ENCODE results near the gene NOL6. TPM values are rescaled to one million over a fixed set of nuclear protein-coding genes. Genes with fewer than 3 reads are reported as not detected.
"Not testable (repeated sequence)": the region's sequence is repeated elsewhere in the genome, so short reads cannot be mapped to it uniquely, and the experiment has no call there.

The NOL6 gene
- total RNA-seq, 1 experiment from 2014 or later, result 64.4 TPM

DNA sequence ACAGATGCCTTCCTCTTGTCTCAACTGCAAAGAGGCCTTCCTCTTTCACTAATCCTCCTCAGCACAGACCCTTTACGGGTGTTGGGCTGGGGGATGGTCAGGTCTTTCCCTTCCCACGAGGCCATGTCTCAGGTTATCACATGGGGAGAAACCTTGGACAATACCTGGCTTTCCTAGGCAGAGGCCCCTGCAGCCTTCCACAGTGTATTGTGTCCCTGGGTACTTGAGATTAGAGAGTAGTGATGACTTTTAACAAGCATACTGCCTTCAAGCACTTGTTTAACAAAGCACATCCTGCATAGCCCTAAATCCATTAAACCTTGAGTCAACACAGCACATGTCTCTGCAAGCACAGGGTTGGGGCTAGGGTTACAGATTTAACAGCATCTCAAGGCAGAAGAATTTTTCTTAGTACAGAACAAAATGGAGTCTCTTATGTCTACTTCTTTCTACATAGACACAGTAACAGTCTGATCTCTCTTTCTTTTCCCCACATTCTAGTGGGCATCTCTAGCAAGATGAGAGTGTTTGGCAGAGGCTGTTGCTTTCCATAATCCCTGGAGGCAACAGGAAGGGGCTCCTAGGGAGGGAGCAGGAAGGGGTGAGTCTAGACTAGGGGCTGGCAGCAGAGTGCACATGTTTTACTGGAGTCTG lies 41.7 kb upstream of the NOL6 start:
- not testable (repeated sequence) for H3K9me3 ChIP-seq (ENCODE audit: control insufficient read depth, low read depth, low read length); H3K27ac Mint-ChIP-seq; H3K18ac ChIP-seq (ENCODE audit: insufficient read length, low read depth, low read length); H2BK20ac ChIP-seq (ENCODE audit: low read depth, low read length, poor library complexity, severe bottlenecking); H3K23ac ChIP-seq (ENCODE audit: insufficient read length, low read depth, low read length); H2BK12ac ChIP-seq (ENCODE audit: insufficient read length, low read depth, low read length); H3K79me2 ChIP-seq (ENCODE audit: insufficient read depth, low read length); H3K4ac ChIP-seq (ENCODE audit: low read depth, low read length); H2BK120ac ChIP-seq (ENCODE audit: low read depth, low read length, poor library complexity, severe bottlenecking); H4K5ac ChIP-seq (ENCODE audit: insufficient read length, low read depth, low read length); H2BK15ac ChIP-seq (ENCODE audit: low read depth, low read length); DNase-seq; H2AFZ ChIP-seq (ENCODE audit: low read length); H3K27ac ChIP-seq (ENCODE audit: insufficient read length, low read depth, low read length); H4K8ac ChIP-seq (replicated peaks; ENCODE audit: insufficient read length, low read depth, low read length); H3K4me3 Mint-ChIP-seq; H3K27me3 ChIP-seq (ENCODE audit: insufficient read depth, low read length); H3K79me1 ChIP-seq (ENCODE audit: insufficient read depth, low read depth, low read length, poor library complexity, severe bottlenecking); H3K4me1 Mint-ChIP-seq; H3K56ac ChIP-seq (ENCODE audit: insufficient read length, low read depth, low read length); H3K9ac ChIP-seq (ENCODE audit: extremely low read depth, insufficient read length, low read length); H4K20me1 ChIP-seq (ENCODE audit: control insufficient read depth, insufficient read depth, insufficient read length); H3K14ac ChIP-seq (ENCODE audit: insufficient read depth, low read length); H3T11ph ChIP-seq (ENCODE audit: low read length); H3K4me2 ChIP-seq (ENCODE audit: insufficient read depth, insufficient read length, low read length); H2AK5ac ChIP-seq (ENCODE audit: insufficient read length, low read length); H3K23me2 ChIP-seq (ENCODE audit: insufficient read length, low read depth, low read length, poor library complexity, severe bottlenecking); H3K4me1 ChIP-seq (ENCODE audit: insufficient read depth, low read length); H3K27me3 Mint-ChIP-seq (ENCODE audit: low read depth); H4K91ac ChIP-seq (ENCODE audit: insufficient read length, low read depth, low read length); H2BK5ac ChIP-seq (ENCODE audit: insufficient read length, low read length)
- peaks cover 8 to 18% (median 13%) of the 10 kb centered on the region in 3 experiments; a peak in 5 of 7 replicates for H3K36me3 Mint-ChIP-seq (ENCODE audit: insufficient read depth in 1 of 3, low read depth in 3 of 3)
- peaks cover 17 to 19% of the 10 kb centered on the region in 2 experiments for H3K9me3 Mint-ChIP-seq
- no CpG with 5 or more reads among the region's 2 CpGs for WGBS (ENCODE audit: extremely low coverage, insufficient read length, low lambda C conversion rate)

DNA sequence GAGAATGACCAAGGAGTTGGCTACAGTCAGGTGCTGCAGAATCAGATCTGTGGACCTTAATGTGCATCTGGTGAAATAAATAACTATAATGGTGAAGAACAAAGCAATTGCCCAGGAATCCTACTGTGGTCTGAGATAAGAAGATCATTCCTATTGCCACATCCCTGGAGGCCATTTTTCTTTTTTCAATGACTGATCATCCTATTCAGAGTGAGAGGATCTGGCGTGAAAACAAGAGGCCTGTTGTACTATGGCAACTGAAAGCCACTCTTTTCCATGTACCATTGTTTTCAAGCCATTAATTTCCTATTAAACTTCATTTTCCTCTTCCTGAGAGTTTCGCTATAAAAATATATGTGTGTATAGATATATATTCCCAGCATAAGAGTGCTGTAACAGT lies 38.8 kb upstream of the NOL6 start:
- H3K79me2 ChIP-seq (ENCODE audit: insufficient read depth, low read length); H2BK5ac ChIP-seq (ENCODE audit: insufficient read length, low read length); H3K23me2 ChIP-seq (ENCODE audit: insufficient read length, low read depth, low read length, poor library complexity, severe bottlenecking); H3K14ac ChIP-seq (ENCODE audit: insufficient read depth, low read length); H4K20me1 ChIP-seq (ENCODE audit: control insufficient read depth, insufficient read depth, insufficient read length); H3K4me3 Mint-ChIP-seq; H2BK120ac ChIP-seq (ENCODE audit: low read depth, low read length, poor library complexity, severe bottlenecking); H3K27ac ChIP-seq (ENCODE audit: insufficient read length, low read depth, low read length); H3K56ac ChIP-seq (ENCODE audit: insufficient read length, low read depth, low read length); H3K27me3 ChIP-seq (ENCODE audit: insufficient read depth, low read length); DNase-seq; H3K4me2 ChIP-seq (ENCODE audit: insufficient read depth, insufficient read length, low read length); H3K79me1 ChIP-seq (ENCODE audit: insufficient read depth, low read depth, low read length, poor library complexity, severe bottlenecking); H3K18ac ChIP-seq (ENCODE audit: insufficient read length, low read depth, low read length); H3K27ac Mint-ChIP-seq; H3T11ph ChIP-seq (ENCODE audit: low read length); H2BK15ac ChIP-seq (ENCODE audit: low read depth, low read length); H3K27me3 Mint-ChIP-seq (ENCODE audit: low read depth); H4K5ac ChIP-seq (ENCODE audit: insufficient read length, low read depth, low read length); H2BK12ac ChIP-seq (ENCODE audit: insufficient read length, low read depth, low read length); H3K9me3 ChIP-seq (ENCODE audit: control insufficient read depth, low read depth, low read length); H2BK20ac ChIP-seq (ENCODE audit: low read depth, low read length, poor library complexity, severe bottlenecking); H4K8ac ChIP-seq (replicated peaks; ENCODE audit: insufficient read length, low read depth, low read length); H3K4ac ChIP-seq (ENCODE audit: low read depth, low read length); H3K4me1 ChIP-seq (ENCODE audit: insufficient read depth, low read length); H4K91ac ChIP-seq (ENCODE audit: insufficient read length, low read depth, low read length); H2AFZ ChIP-seq (ENCODE audit: low read length); H3K4me1 Mint-ChIP-seq; H3K23ac ChIP-seq (ENCODE audit: insufficient read length, low read depth, low read length); H3K9ac ChIP-seq (ENCODE audit: extremely low read depth, insufficient read length, low read length); H2AK5ac ChIP-seq (ENCODE audit: insufficient read length, low read length): not testable (repeated sequence)
- WGBS (ENCODE audit: extremely low coverage, insufficient read length, low lambda C conversion rate), result no CpG with 5 or more reads among the region's 2 CpGs
- H3K36me3 Mint-ChIP-seq (ENCODE audit: insufficient read depth in 1 of 3, low read depth in 3 of 3), result peaks cover 8 to 18% (median 13%) of the 10 kb centered on the region in 3 experiments; a peak in 5 of 7 replicates
- peaks cover 17 to 19% of the 10 kb centered on the region in 2 experiments for H3K9me3 Mint-ChIP-seq

All from H9 (cell line).